Glutamatergic neuron (in vitro differentiated cells): ENCODE data around the gene MRPL23. TPM values are rescaled to one million over a fixed set of nuclear protein-coding genes. Genes with fewer than 3 reads are reported as not detected.

Source experiments
- DNase-seq: peaks from one replicate; pipeline ENCODE4 v3.0.0; 2022
- H3K27ac Mint-ChIP-seq: one replicate; pipeline ENCODE4 v1.8.0; 2020; ENCODE audit warnings: mild to moderate bottlenecking, mixed read lengths, inconsistent platforms; ENCODE audit not compliant: unreplicated experiment
- H3K27me3 Mint-ChIP-seq: one replicate; pipeline ENCODE4 v1.8.0; 2020; ENCODE audit warnings: mild to moderate bottlenecking, moderate library complexity, mixed read lengths, inconsistent platforms; ENCODE audit not compliant: unreplicated experiment
- H3K36me3 Mint-ChIP-seq: one replicate; pipeline ENCODE4 v1.8.0; 2020; ENCODE audit warnings: mild to moderate bottlenecking, mixed read lengths, inconsistent platforms; ENCODE audit not compliant: unreplicated experiment
- H3K4me1 Mint-ChIP-seq: one replicate; pipeline ENCODE4 v1.8.0; 2020; ENCODE audit warnings: mild to moderate bottlenecking, low read depth, mixed read lengths, inconsistent platforms; ENCODE audit not compliant: unreplicated experiment
- H3K4me3 Mint-ChIP-seq: one replicate; pipeline ENCODE4 v1.8.0; 2020; ENCODE audit warnings: mild to moderate bottlenecking, mixed read lengths, inconsistent platforms; ENCODE audit not compliant: unreplicated experiment
- H3K9me3 Mint-ChIP-seq: one replicate; pipeline ENCODE4 v1.8.0; 2020; ENCODE audit warnings: mild to moderate bottlenecking, moderate library complexity, mixed read lengths, inconsistent platforms; ENCODE audit not compliant: unreplicated experiment
- total RNA-seq: library from RNA; stranded (reverse); fragmentation: NEBNext Ultra II Directional; extraction: Animal tissue kit (Norgen Biotek cat#: 25700); gene quantifications from one replicate; pipeline ENCODE4 v1.2.1, GENCODE V29; 2021; ENCODE audit not compliant: unreplicated experiment
- TF ChIP-seq, protein P1 (sequence below): fragments of 200-600 bp; sonication (generic); IDR thresholded peaks from one replicate; pipeline ENCODE4 v1.5.0; 2021; ENCODE audit not compliant: partially characterized antibody, unreplicated experiment

MRPL23 gene
- total RNA-seq, 1 donor from 2014 or later = 27.6 TPM

DNA sequence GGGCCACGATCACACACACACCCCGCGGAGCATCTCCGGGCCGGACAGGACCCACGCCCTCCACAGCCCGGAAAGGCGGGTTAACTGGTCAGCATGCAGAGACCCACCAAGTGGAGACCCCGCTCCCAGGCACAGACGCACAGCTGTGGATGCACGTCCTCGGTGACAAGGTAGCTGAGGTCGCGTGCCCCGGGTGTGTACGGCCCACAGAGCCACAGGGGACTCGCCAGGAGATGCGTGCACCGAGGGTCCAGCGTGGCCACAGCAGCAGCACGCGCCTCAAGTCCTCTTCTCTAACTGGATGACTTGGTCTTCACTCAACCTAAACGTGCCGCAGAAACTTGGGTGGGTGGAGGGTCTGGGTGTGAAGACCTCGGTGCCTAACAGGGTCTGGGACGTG lies 45.0 kb downstream of the MRPL23 start:
- peak; percentile 5 for DNase-seq
- no peak overlapping the region for H3K27ac Mint-ChIP-seq
- H3K4me1 Mint-ChIP-seq = no peaks in the 10 kb centered on the region
- no peak overlapping the region for H3K4me3 Mint-ChIP-seq
- TF ChIP-seq, protein P1, sequence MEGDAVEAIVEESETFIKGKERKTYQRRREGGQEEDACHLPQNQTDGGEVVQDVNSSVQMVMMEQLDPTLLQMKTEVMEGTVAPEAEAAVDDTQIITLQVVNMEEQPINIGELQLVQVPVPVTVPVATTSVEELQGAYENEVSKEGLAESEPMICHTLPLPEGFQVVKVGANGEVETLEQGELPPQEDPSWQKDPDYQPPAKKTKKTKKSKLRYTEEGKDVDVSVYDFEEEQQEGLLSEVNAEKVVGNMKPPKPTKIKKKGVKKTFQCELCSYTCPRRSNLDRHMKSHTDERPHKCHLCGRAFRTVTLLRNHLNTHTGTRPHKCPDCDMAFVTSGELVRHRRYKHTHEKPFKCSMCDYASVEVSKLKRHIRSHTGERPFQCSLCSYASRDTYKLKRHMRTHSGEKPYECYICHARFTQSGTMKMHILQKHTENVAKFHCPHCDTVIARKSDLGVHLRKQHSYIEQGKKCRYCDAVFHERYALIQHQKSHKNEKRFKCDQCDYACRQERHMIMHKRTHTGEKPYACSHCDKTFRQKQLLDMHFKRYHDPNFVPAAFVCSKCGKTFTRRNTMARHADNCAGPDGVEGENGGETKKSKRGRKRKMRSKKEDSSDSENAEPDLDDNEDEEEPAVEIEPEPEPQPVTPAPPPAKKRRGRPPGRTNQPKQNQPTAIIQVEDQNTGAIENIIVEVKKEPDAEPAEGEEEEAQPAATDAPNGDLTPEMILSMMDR = no peak
- H3K27me3 Mint-ChIP-seq = no peaks in the 10 kb centered on the region
- no peaks in the 10 kb centered on the region for H3K36me3 Mint-ChIP-seq
- no peaks in the 10 kb centered on the region for H3K9me3 Mint-ChIP-seq

DNA sequence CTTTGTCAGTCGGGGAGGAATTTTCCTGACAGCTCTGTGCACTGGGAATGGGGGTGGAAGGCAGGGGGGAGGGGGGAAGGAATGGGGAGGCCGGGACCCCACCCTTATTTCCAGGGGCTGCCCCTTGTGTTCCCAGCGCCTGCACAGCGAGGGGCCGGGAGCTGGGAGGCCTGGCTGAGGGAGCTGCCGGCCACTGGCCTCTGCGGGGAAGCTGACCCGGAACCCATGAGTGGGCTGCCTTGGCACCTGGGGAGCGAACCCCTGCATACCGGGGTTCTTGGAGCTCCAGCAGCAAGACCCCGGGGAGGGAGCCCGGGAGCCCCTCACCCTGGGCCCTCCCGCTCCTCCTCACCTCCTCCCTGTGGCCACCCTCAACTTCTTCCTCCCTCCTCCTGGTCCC lies 47.0 kb downstream of the MRPL23 start:
- Mint-ChIP-seq H3K4me3 (no peak overlapping the region), H3K4me1 (no peaks in the 10 kb centered on the region)

DNA sequence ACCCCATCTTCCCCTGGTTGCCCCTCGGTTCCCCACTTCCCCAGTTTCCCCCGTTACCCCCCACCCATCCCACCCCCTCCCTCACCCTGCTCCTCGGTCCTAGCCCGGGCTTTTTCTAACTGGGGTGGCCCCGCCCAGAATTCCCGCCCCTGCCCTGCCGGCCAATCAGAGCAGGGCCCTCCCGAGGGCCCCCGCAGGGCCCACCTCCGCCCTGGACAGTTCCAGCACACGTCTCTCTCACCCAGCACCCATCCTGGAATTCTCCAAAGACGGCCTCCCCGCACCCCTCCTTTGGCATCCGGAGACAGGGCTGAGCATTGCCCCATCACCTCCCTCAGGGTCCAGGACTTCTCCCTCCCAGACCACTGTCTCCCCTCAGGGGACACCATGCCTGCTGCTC lies 50.6 kb downstream of the MRPL23 start, which contains the start of gene H19:
TSS of gene H19 (minus strand) at position 88 of the 400 bp plus-strand sequence.
- Mint-ChIP-seq H3K4me3 (no peak within 1 kb of the TSS), H3K36me3 (no peaks in the 10 kb centered on the region), H3K27me3 (no peaks in the 10 kb centered on the region), H3K27ac (no peak within 1 kb of the TSS), H3K4me1 (no peaks in the 10 kb centered on the region), H3K9me3 (no peaks in the 10 kb centered on the region)
- TF ChIP-seq, protein P1 = no peak
- DNase-seq = no peak

More for the DNA sequence above, 47.0 kb downstream of the MRPL23 start:
- Mint-ChIP-seq H3K36me3 (no peaks in the 10 kb centered on the region), H3K27me3 (no peaks in the 10 kb centered on the region), H3K27ac (no peak overlapping the region), H3K9me3 (no peaks in the 10 kb centered on the region)
- TF ChIP-seq, protein P1 = no peak
- DNase-seq = peak; percentile 4

DNA sequence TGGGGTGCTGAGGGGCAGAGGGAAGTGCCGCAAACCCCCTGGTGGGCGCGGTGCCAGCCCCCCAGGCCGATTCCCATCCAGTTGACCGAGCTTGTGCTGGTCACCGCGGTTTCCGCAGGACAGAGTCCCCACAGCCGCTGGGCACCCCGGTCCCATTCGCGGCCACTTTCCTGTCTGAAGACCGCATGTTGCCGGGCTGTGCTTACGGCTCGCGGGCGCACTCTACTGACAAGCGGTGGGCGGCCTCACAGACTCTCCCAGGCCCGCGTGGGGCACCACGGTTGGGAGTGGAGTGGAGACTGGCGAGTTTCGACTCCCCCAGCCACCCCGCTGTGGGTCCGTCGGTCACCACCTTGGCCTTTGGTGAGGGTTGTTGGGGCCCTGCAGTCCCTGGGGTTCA lies 51.2 kb downstream of the MRPL23 start:
- H3K27ac Mint-ChIP-seq = no peak overlapping the region
- H3K36me3 Mint-ChIP-seq = no peaks in the 10 kb centered on the region
- no peaks in the 10 kb centered on the region for H3K27me3 Mint-ChIP-seq

DNA sequence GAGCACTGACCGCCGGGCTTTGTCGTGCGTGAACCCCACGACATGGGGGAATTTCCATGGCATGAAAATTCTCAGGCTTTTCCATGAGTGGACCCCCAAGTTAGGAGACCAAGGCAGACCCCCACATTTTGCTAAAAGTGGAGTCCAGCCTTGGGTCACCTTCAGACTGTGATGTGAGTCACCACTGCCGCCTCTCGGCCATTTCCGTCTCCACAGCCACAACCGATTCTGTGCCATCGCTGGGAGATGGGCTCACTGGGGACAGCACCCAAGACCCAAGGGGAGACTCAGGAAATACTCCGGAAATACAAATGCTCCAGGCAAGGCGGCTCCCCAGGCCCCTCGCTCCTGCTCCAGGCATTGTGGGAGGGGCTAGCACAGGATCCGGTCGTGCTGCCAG lies 51.7 kb downstream of the MRPL23 start:
- Mint-ChIP-seq H3K27me3 (no peaks in the 10 kb centered on the region), H3K27ac (no peak overlapping the region), H3K36me3 (no peaks in the 10 kb centered on the region), H3K4me1 (no peaks in the 10 kb centered on the region), H3K4me3 (no peak overlapping the region), H3K9me3 (no peaks in the 10 kb centered on the region)
- DNase-seq = no peak
- TF ChIP-seq, protein P1 = no peak

More for the DNA sequence above, 51.2 kb downstream of the MRPL23 start:
- Mint-ChIP-seq H3K4me3 (no peak overlapping the region), H3K4me1 (no peaks in the 10 kb centered on the region), H3K9me3 (no peaks in the 10 kb centered on the region)
- no peak for DNase-seq
- TF ChIP-seq, protein P1 = no peak
